C4-2B (cell line): ENCODE results near the gene CLEC4C.

Experiments used
- ZFX ChIP-seq: fragments of 450-650 bp; IDR thresholded peaks from 2 replicates; pipeline ENCODE4 v1.6.1; 2017
- TF ChIP-seq, protein P1 (sequence below): fragments of 450-650 bp; conservative IDR thresholded peaks from 2 replicates; pipeline ENCODE4 v1.5.1; 2017; ENCODE audit warnings: mild to moderate bottlenecking

GRCh38 chr12:7781274-7781673, 34.1 kb upstream of the CLEC4C start:
- TF ChIP-seq, protein P1, sequence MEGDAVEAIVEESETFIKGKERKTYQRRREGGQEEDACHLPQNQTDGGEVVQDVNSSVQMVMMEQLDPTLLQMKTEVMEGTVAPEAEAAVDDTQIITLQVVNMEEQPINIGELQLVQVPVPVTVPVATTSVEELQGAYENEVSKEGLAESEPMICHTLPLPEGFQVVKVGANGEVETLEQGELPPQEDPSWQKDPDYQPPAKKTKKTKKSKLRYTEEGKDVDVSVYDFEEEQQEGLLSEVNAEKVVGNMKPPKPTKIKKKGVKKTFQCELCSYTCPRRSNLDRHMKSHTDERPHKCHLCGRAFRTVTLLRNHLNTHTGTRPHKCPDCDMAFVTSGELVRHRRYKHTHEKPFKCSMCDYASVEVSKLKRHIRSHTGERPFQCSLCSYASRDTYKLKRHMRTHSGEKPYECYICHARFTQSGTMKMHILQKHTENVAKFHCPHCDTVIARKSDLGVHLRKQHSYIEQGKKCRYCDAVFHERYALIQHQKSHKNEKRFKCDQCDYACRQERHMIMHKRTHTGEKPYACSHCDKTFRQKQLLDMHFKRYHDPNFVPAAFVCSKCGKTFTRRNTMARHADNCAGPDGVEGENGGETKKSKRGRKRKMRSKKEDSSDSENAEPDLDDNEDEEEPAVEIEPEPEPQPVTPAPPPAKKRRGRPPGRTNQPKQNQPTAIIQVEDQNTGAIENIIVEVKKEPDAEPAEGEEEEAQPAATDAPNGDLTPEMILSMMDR: no peak
- TF ChIP-seq ZFX: no peak
